GM18867 (cell line): ENCODE results near the gene TMEM184B.

Source experiments
- ATAC-seq: cut with Tn5 transposase; IDR thresholded peaks from one replicate; pipeline ENCODE4 v1.9.1; 2021; ENCODE audit warnings: mild to moderate bottlenecking, moderate library complexity; ENCODE audit not compliant: unreplicated experiment

The TMEM184B gene

GRCh38 chr22:38282397-38282796 lies 9.6 kb upstream of the TMEM184B start:
- ATAC-seq: no peak

- ATAC-seq: no peak
Observed at GRCh38 chr22:38276166-38276565, 3.4 kb upstream of the TMEM184B start.

GRCh38 chr22:38273135-38273826 lies 471 bp upstream of the TMEM184B start:
- ATAC-seq: no peak

GRCh38 chr22:38271927-38272372 lies 860 bp downstream of the TMEM184B start:
- ATAC-seq: no peak

- no peak for ATAC-seq
Observed at GRCh38 chr22:38271101-38271500, 1.7 kb downstream of the TMEM184B start.

- no peak for ATAC-seq
Observed at GRCh38 chr22:38270091-38270992, 2.5 kb downstream of the TMEM184B start.

GRCh38 chr22:38269466-38269865 lies 3.3 kb downstream of the TMEM184B start:
- ATAC-seq: no peak

GRCh38 chr22:38267086-38267485 lies 5.7 kb downstream of the TMEM184B start:
- ATAC-seq: no peak

GRCh38 chr22:38266120-38266519 lies 6.7 kb downstream of the TMEM184B start:
- ATAC-seq: no peak

GRCh38 chr22:38264322-38264843 lies 8.4 kb downstream of the TMEM184B start:
- ATAC-seq: no peak

GRCh38 chr22:38262051-38262795 lies 10.6 kb downstream of the TMEM184B start:
- ATAC-seq: no peak

- ATAC-seq: no peak
Observed at GRCh38 chr22:38260761-38261681, 11.8 kb downstream of the TMEM184B start.

GRCh38 chr22:38259370-38259769 lies 13.4 kb downstream of the TMEM184B start:
- ATAC-seq: no peak

GRCh38 chr22:38258895-38259294 lies 13.9 kb downstream of the TMEM184B start:
- no peak for ATAC-seq

- ATAC-seq: no peak
Observed at GRCh38 chr22:38257650-38258250, 15.1 kb downstream of the TMEM184B start.

GRCh38 chr22:38257181-38257580 lies 15.6 kb downstream of the TMEM184B start:
- ATAC-seq: no peak

- ATAC-seq: no peak
Observed at GRCh38 chr22:38255697-38256096, 17.1 kb downstream of the TMEM184B start.

GRCh38 chr22:38251341-38251692 lies 21.5 kb downstream of the TMEM184B start:
- ATAC-seq: no peak

GRCh38 chr22:38250643-38251340 lies 22.0 kb downstream of the TMEM184B start:
- no peak for ATAC-seq
